Measurements from ENCODE around the gene NRF1.
A peak's percentile ranks its signal among the peaks of the same experiment; 100 is the strongest.
"Not testable (repeated sequence)": the region's sequence is repeated elsewhere in the genome, so short reads cannot be mapped to it uniquely, and the experiment has no call there.

NRF1 gene

GRCh38 chr7:129611246-129612111, at the start of gene NRF1:
Gene NRF1 (plus strand): TSS chr7:129611720. CDS start chr7:129657352, 45,632 bp downstream.
- DNase-seq = peak; percentile 93

- not testable (repeated sequence) for DNase-seq
Observed at GRCh38 chr7:129566323-129566722, 45.2 kb upstream of the NRF1 start.

GRCh38 chr7:129567377-129567776, 44.1 kb upstream of the NRF1 start:
- no peak for DNase-seq

- DNase-seq = no peak
Observed at GRCh38 chr7:129568240-129568639, 43.3 kb upstream of the NRF1 start.

GRCh38 chr7:129569326-129569725, 42.2 kb upstream of the NRF1 start:
- no peak for DNase-seq

- no peak for DNase-seq
Observed at GRCh38 chr7:129569811-129570215, 41.7 kb upstream of the NRF1 start.

GRCh38 chr7:129571201-129571600, 40.3 kb upstream of the NRF1 start:
- no peak for DNase-seq

- DNase-seq = no peak
Observed at GRCh38 chr7:129572205-129572604, 39.3 kb upstream of the NRF1 start.

- no peak for DNase-seq
Observed at GRCh38 chr7:129574487-129574886, 37.0 kb upstream of the NRF1 start.

- no peak for DNase-seq
Observed at GRCh38 chr7:129575699-129576098, 35.8 kb upstream of the NRF1 start.

- no peak for DNase-seq
Observed at GRCh38 chr7:129576138-129576537, 35.4 kb upstream of the NRF1 start.

GRCh38 chr7:129578829-129579228, 32.7 kb upstream of the NRF1 start:
- no peak for DNase-seq

- DNase-seq = not testable (repeated sequence)
Observed at GRCh38 chr7:129586179-129586578, 25.3 kb upstream of the NRF1 start.

- no peak for DNase-seq
Observed at GRCh38 chr7:129588268-129588667, 23.3 kb upstream of the NRF1 start.

- DNase-seq = no peak
Observed at GRCh38 chr7:129591868-129592267, 19.7 kb upstream of the NRF1 start.

GRCh38 chr7:129596386-129596785, 15.1 kb upstream of the NRF1 start:
- DNase-seq = not testable (repeated sequence)

GRCh38 chr7:129597672-129598071, 13.8 kb upstream of the NRF1 start:
- DNase-seq = no peak

GRCh38 chr7:129599174-129599573, 12.3 kb upstream of the NRF1 start:
- no peak for DNase-seq

GRCh38 chr7:129603594-129603993, 7.9 kb upstream of the NRF1 start:
- not testable (repeated sequence) for DNase-seq

GRCh38 chr7:129604021-129604420, 7.5 kb upstream of the NRF1 start:
- DNase-seq = not testable (repeated sequence)

- DNase-seq = no peak
Observed at GRCh38 chr7:129604713-129605437, 6.6 kb upstream of the NRF1 start.

GRCh38 chr7:129605960-129606614, 5.4 kb upstream of the NRF1 start:
- no peak for DNase-seq

- no peak for DNase-seq
Observed at GRCh38 chr7:129606803-129607202, 4.7 kb upstream of the NRF1 start.
